ENCODE measurements around the gene OBSCN.

The OBSCN gene

GRCh38 chr1:228417061-228417460 lies 209.2 kb downstream of the OBSCN start:
- DNase-seq (ENCODE audit: low read depth) = no peak
- no peak overlapping the region for H3K4me3 ChIP-seq (ENCODE audit: low read depth, low read length)
- no peak for TF ChIP-seq CTCF (IDR thresholded peaks at IDR 0.05; ENCODE audit: insufficient read depth, low read depth, low read length, missing control alignments)

- no peak for TF ChIP-seq CTCF (IDR thresholded peaks at IDR 0.05; ENCODE audit: insufficient read depth, low read depth, low read length, missing control alignments)
- DNase-seq (ENCODE audit: low read depth) = no peak
- no peak overlapping the region for H3K4me3 ChIP-seq (ENCODE audit: low read depth, low read length)
These were observed 209.8 kb downstream of the OBSCN start for GRCh38 chr1:228417483-228418203.

- no peak for DNase-seq (ENCODE audit: low read depth)
- no peak overlapping the region for H3K4me3 ChIP-seq (ENCODE audit: low read depth, low read length)
- TF ChIP-seq CTCF (IDR thresholded peaks at IDR 0.05; ENCODE audit: insufficient read depth, low read depth, low read length, missing control alignments) = no peak
These were observed 213.4 kb downstream of the OBSCN start for GRCh38 chr1:228420968-228421826.

GRCh38 chr1:228423404-228424053 lies 215.7 kb downstream of the OBSCN start:
- no peak for DNase-seq (ENCODE audit: low read depth)
- no peak overlapping the region for H3K4me3 ChIP-seq (ENCODE audit: low read depth, low read length)
- no peak for TF ChIP-seq CTCF (IDR thresholded peaks at IDR 0.05; ENCODE audit: insufficient read depth, low read depth, low read length, missing control alignments)

- no peak overlapping the region for H3K4me3 ChIP-seq (ENCODE audit: low read depth, low read length)
- TF ChIP-seq CTCF (IDR thresholded peaks at IDR 0.05; ENCODE audit: insufficient read depth, low read depth, low read length, missing control alignments) = no peak
- DNase-seq (ENCODE audit: low read depth) = no peak
These were observed 217.1 kb downstream of the OBSCN start for GRCh38 chr1:228424685-228425660.

Data from GM12865 (cell line).